Measurements from ENCODE around the gene SLC39A7. TPM values are rescaled to one million over a fixed set of nuclear protein-coding genes. Genes with fewer than 3 reads are reported as not detected.
A peak's percentile ranks its signal among the peaks of the same experiment; 100 is the strongest.

SLC39A7 gene
- total and polyA plus RNA-seq, 2 of the 13 experiments (the other 11 are each of a cell fraction or from before 2014, with no cell fraction given): 142 to 229 TPM

- TF ChIP-seq ZBTB33 (CRISPR knock-in tag; IDR thresholded peaks at IDR 0.05): no peak
- peak; percentile 90 for TF ChIP-seq YEATS2 (CRISPR knock-in tag; IDR thresholded peaks at IDR 0.05; ENCODE audit: borderline replicate concordance)
- peak; percentile 88; the same call in 1 of the 2 replicates for TF ChIP-seq ZNF790 (CRISPR knock-in tag; IDR thresholded peaks at IDR 0.05; ENCODE audit: borderline replicate concordance)
- TF ChIP-seq NAIF1 (CRISPR knock-in tag; IDR thresholded peaks at IDR 0.05; ENCODE audit: borderline replicate concordance): peak; percentile 33; the same call in 1 of the 2 replicates
- no peak for TF ChIP-seq EED (CRISPR knock-in tag; IDR thresholded peaks at IDR 0.05)
- no peak for TF ChIP-seq TEAD2 (CRISPR knock-in tag; IDR thresholded peaks at IDR 0.05)
- TF ChIP-seq MED13 (CRISPR knock-in tag; IDR thresholded peaks at IDR 0.05): peak; percentile 77; the same call in 1 of the 2 replicates
- TF ChIP-seq BHLHE40 (IDR thresholded peaks at IDR 0.05; ENCODE audit: low read length): no peak
- TF ChIP-seq EP300 (IDR thresholded peaks at IDR 0.05; ENCODE audit: low read depth in 2 of 2, low read length in 2 of 2): peak in 1 of 2 experiments; percentile 17; a peak in 2 of 4 replicates
- peak; percentile 62; the same call in 1 of the 2 replicates for TF ChIP-seq EP300 (CRISPR knock-in tag; IDR thresholded peaks at IDR 0.05; ENCODE audit: borderline replicate concordance)
- no peak for TF ChIP-seq THYN1 (CRISPR knock-in tag; IDR thresholded peaks at IDR 0.05; ENCODE audit: borderline replicate concordance, low read depth)
- TF ChIP-seq ZNF607 (CRISPR knock-in tag; IDR thresholded peaks at IDR 0.05; ENCODE audit: borderline replicate concordance): no peak
- peak; percentile 92 for TF ChIP-seq HDAC1 (CRISPR knock-in tag; IDR thresholded peaks at IDR 0.05)
- TF ChIP-seq DR1 (CRISPR knock-in tag; IDR thresholded peaks at IDR 0.05): peak; percentile 77
- TF ChIP-seq DZIP1 (CRISPR knock-in tag; IDR thresholded peaks at IDR 0.05): peak; percentile 81
- no peak for TF ChIP-seq ZNF382 (CRISPR knock-in tag; IDR thresholded peaks at IDR 0.05; ENCODE audit: borderline replicate concordance)
- TF ChIP-seq E2F2 (CRISPR knock-in tag; IDR thresholded peaks at IDR 0.05; ENCODE audit: borderline replicate concordance): peak; percentile 83
- no peak; the same call in 1 of the 2 replicates for TF ChIP-seq CBFB (CRISPR knock-in tag; IDR thresholded peaks at IDR 0.05)
- 0 out of 2 replicates have a peak, but pooled peaks have one; percentile 29 for TF ChIP-seq TEF (CRISPR knock-in tag; IDR thresholded peaks at IDR 0.05)
- TF ChIP-seq HNF4A (CRISPR knock-in tag; IDR thresholded peaks at IDR 0.05): no peak; the same call in none of the 2 replicates
- peak; percentile 90; the same call in 1 of the 2 replicates for TF ChIP-seq MXD4 (CRISPR knock-in tag; IDR thresholded peaks at IDR 0.05)
Observed at GRCh38 chr6:33200219-33201146, at the start of gene SLC39A7, which contains the start of gene RXRB (continued).
